T-helper 1 cell (primary cell): ENCODE measurements around the gene B9D1.
A peak's percentile ranks its signal among the peaks of the same experiment; 100 is the strongest.

Experiments
- DNase-seq, 5 donors: peaks; one replicate each; pipeline ENCODE4 v3.0.0-alpha.2; 2012 to 2020

B9D1 gene

GRCh38 chr17:19317359-19318095 is 45.0 kb downstream of the B9D1 start:
- no peak for DNase-seq

- DNase-seq = no peak
Observed at GRCh38 chr17:19316761-19317358, 45.7 kb downstream of the B9D1 start.

- DNase-seq = no peak
Observed at GRCh38 chr17:19315104-19315503, 47.4 kb downstream of the B9D1 start.

- DNase-seq = no peak
Observed at GRCh38 chr17:19313746-19314651, 48.5 kb downstream of the B9D1 start.

DNA sequence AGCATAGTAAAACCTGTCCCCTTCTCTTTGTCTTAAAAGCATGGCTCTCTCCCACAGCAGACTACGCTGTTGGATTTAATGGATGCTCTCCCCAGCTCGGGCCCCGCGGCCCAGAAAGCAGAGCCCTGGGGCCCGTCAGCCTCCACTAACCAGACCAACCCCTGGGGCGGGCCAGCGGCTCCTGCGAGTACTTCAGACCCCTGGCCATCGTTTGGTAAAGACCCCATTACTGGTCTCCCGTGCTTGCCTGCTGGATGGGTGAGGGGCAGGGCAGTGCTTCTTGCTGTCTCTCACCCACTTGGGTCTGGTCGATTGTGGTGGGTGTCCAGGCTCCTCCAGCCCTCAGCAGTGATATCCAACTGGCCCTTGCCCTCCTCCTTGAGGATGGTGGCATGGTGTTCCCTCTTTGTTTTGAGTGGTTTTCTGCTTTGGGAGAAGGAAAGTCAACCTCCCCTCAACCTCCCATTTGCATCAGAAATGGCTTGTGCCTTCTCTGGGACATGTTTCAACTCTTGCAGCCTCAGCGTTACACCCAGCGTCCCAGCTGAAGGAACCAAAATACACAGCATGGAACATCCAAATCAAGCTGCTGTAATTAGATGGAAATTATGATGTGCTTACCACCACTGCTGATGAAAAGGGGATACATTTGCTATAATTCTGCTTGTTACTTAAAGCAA is 49.3 kb downstream of the B9D1 start:
- no peak for DNase-seq

DNA sequence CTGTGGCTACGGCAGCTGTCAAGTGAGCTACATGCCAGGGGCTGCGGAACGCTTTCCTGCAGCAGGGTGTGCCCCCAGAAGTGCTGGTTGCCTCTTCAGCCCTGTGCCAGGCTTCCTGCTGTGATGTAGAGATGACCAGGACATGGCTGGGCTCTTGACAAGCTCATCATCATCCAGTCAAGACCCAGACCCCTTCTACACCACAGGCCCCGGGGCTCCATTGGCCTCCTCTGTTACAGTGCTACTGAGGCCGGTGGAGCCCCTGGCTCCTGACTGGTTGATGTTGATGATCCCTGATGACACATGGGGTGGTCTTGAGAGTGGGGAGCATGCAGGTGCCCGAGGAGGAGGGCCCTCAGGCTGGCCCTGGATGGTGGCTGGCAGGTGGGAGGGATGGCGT is 50.1 kb downstream of the B9D1 start:
- DNase-seq = no peak

- DNase-seq = peak in 1 of 5 donors; percentile 22
Observed at GRCh38 chr17:19311421-19312215, 50.9 kb downstream of the B9D1 start.

DNA sequence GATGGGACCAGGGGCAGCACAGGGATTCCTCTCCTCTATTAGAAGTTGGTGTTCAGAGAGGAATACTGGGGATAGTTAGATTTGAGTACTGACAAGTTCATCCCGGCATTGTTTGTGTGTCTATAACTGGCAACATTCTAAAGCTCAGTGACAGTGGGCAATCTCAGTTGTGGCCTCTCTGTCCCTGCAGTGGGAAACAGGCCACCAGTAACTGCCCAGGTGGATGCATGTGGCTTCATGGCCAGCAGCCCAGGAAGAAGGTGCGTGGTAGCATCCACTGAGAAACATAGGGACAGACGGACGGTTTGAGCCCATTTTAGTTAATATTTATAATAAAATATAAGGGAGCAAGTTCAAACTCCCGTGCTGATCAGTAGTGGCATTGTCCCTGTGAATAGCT is 51.5 kb downstream of the B9D1 start:
- no peak for DNase-seq

GRCh38 chr17:19310151-19310550 is 52.4 kb downstream of the B9D1 start:
- no peak for DNase-seq

DNA sequence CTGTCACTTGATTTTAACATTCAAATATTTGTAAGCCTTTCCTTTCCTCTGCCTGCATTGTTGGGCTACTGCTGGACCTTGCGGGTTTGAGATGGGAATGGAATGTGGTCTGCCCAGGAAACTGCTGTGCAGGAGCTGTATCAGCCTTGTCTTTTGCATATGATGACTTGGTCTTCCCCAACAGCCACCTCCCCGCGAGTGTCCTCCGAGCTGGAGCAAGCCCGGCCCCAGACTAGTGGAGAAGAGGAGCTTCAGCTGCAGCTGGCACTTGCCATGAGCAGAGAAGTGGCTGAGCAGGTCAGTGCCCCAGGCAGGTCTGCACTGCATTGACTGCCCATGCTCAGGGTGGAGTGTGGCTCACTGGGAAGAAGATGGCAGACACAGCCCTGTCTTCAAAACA is 52.8 kb downstream of the B9D1 start:
- no peak for DNase-seq

DNA sequence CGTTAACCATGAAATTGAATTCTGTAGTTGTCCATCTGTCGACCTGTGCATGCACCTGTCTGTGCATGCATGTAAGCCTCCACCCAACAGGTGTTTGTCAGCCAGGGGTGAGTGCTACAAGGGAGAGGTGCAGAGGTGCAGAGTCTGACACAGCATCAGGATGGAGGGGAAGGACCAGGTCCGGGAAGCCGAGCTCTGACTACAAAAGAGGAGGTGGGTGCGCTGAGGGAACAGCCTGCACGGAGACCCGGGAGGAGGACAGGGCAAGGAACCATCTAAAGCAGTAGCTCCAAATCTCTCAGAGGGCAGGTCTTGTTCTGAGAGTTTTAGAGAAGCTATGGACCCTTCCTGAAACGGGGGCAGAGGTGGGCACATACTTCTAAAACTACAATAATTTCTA is 54.1 kb downstream of the B9D1 start:
- DNase-seq = no peak

- no peak for DNase-seq
Observed at GRCh38 chr17:19307521-19307920, 55.0 kb downstream of the B9D1 start.

DNA sequence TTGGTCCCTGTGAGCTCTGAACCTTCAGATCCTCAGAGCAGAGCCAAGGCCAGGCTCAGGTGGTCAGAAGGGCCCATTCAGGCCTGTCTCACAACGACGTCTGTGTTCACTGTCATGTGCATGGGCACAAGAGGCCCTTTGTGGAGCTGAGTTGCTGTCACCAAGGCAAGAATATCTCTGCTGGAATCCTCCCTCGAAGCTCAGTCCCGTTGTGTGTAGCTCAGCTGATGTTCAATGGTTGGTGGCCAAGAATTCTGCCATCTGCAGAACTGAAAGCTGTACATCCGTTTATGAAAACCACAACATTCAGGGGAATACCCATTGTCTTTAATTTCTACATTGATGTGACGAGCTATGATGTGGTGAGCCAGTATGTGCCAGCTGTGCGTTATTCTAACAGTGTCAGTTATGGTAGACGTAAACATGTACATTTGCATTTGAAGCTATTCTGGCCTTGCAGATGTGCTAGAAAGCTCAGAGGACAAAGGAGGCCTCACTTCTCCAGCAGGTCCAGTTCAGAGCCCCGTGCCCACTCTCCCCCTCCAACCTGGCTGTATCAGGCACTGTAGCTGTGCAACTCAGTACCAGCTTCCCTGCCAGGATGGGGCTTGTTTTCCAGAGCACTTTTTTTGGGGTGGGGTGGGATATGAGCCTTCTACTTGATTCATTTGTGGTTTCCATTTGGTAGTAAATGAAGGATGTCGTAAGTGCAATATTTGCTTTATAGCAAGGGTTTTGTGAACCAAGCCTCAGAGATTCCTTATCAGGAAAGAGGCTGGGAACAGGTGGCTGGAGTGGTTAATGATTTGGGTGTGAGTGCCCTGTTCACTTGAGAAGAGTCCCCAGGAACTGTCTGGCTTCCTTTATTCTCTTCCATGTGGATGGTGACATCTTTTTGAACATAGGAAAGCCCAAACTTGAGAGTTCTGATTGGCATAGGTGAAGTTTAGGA is 56.1 kb downstream of the B9D1 start:
- DNase-seq = peak in 4 of 5 donors; percentile 10 to 90 (median 22)

DNA sequence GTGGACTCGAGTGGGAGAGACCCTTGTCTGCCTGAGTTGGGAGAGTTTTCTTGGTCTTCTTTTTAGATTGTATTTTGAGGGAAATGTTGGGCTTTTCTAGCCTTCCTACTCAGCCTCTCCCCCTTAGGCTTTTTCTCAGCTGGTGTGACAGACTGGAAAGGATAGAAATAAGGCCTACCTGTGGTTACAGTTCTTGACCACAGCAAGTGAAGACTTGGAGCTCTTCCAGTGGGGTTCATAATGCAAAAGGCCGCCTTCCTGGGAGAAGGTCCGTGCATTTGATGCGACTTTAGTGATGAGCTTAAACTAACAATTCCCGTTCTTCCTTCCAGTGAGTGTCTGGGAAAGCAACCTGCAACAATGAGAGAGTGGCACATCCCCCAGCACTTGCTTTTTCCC is 56.8 kb downstream of the B9D1 start:
- DNase-seq = no peak

GRCh38 chr17:19305256-19305655 is 57.3 kb downstream of the B9D1 start:
- peak in 1 of 5 donors; percentile 59 for DNase-seq

- no peak for DNase-seq
Observed at GRCh38 chr17:19304751-19305150, 57.8 kb downstream of the B9D1 start.

- peak in 1 of 5 donors; percentile 43 for DNase-seq
Observed at GRCh38 chr17:19304209-19304608, 58.3 kb downstream of the B9D1 start.

GRCh38 chr17:19303367-19303776 is 59.2 kb downstream of the B9D1 start:
- DNase-seq = no peak

- no peak for DNase-seq
Observed at GRCh38 chr17:19302791-19303331, 59.7 kb downstream of the B9D1 start.

DNA sequence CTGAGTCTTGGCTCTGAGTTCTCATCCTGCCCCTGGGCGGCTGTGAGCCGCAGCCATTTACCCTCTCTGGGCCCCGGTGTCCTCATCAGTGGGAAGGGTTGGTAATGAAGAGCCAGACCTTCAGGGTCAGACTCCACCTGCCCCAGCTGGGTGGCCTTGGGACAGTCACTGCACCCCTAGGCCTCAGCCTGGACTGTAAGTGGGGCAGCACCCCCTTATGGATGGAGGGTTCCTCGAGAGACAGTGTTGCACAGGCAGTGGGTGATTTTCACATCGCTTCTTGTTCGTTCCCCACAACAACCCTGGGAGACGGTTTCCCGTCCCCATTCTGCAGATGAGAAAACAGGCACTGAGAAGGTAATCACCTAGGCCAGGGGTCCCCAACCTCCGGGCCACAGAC is 60.5 kb downstream of the B9D1 start:
- DNase-seq = no peak
